HuH-7 (cell line): ENCODE data around the gene TSPYL2.

Experiments
- DNase-seq: peaks from one replicate; pipeline ENCODE4 v3.0.0; 2011; ENCODE audit warnings: low spot score

The TSPYL2 gene

DNA sequence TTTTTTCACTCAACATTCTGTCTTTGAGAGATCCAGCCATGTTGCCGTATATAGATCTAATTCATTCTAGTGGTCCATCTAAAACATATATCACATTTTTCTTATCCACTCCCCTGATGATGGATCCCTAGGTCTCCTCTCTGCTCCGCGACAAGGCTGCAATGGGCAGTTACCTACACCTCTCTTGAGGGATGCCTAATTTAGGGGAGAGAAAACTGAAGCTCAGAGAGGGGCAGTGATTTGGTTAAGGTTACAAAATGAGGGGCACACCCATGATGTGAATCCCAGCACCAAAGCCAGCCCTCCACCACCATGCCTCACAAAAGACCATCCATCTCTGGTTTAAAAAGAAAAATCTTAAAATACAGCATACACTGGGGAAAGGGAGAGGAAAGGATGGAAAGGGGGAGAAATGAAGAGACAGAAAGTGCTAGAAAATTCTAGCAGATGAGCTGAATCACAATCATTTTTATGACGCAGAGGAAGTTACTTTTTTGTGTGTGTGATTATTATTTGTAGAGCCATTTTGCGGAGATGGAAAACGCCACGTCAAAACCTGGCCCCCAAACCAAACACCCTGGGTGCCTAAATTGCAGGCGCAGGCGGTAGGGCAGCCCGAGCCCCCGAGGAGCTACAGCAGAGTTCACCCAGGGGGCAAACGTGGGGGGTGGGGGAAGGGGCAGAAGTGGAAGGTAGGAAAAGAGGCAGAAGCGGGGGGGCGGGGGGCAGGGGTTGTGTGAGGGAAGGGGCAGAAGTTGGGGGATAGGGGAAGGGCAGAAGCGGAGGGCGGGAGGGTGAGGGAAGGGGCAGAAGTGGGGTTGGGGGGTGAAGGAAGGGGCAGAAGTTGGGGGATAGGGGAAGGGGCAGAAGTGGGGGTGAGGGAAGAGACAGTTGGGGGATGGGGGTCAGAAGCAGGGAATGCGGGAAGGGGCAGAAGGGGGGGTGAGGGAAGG is 1.3 kb upstream of the TSPYL2 start:
- DNase-seq = no peak

GRCh38 chrX:53082773-53083616 is 828 bp downstream of the TSPYL2 start:
- no peak for DNase-seq

DNA sequence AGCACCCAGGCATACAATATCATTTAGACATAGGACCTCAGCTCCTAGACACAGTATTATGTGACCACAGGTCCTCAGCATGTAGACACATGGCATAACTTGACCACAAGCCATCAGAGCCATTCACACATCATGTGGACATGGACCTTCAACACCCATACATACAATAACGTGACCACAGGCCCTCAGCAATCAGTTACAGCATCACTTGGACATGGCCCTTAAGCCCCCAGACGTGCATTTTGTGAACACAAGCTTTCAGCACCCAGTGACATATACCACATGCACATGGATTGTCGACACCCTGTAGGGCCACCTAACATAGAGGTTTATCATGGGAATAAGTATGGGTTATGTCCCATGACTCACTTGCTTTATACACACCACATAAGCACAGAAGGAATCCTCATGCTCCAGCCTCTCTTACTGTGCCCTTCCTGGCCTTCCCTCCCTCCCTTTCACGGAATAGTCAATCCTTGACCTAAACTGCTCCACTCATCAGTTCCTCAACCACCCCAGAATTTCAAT is 1.9 kb downstream of the TSPYL2 start:
- DNase-seq = no peak

DNA sequence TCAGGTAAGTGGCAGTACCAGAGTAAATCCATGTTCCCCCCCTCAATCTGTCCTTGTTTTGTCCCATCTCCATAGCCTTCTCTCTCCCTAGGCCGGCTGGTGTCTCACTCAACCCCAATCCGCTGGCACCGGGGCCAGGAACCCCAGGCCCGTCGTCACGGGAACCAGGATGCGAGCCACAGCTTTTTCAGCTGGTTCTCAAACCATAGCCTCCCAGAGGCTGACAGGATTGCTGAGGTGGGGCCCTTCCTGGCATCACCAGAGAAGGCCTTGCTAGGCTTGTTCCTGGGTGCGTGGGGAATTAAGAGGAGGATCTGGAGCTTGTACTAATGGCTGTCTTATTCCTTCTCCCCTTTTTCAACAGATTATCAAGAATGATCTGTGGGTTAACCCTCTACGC is 2.7 kb downstream of the TSPYL2 start:
- no peak for DNase-seq

DNA sequence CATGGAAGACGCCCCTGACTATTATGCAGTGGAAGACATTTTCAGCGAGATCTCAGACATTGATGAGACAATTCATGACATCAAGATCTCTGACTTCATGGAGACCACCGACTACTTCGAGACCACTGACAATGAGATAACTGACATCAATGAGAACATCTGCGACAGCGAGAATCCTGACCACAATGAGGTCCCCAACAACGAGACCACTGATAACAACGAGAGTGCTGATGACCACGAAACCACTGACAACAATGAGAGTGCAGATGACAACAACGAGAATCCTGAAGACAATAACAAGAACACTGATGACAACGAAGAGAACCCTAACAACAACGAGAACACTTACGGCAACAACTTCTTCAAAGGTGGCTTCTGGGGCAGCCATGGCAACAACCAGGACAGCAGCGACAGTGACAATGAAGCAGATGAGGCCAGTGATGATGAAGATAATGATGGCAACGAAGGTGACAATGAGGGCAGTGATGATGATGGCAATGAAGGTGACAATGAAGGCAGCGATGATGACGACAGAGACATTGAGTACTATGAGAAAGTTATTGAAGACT is 3.6 kb downstream of the TSPYL2 start:
- DNase-seq = no peak

- no peak for DNase-seq
Observed at GRCh38 chrX:53086464-53086863, 4.3 kb downstream of the TSPYL2 start.

DNA sequence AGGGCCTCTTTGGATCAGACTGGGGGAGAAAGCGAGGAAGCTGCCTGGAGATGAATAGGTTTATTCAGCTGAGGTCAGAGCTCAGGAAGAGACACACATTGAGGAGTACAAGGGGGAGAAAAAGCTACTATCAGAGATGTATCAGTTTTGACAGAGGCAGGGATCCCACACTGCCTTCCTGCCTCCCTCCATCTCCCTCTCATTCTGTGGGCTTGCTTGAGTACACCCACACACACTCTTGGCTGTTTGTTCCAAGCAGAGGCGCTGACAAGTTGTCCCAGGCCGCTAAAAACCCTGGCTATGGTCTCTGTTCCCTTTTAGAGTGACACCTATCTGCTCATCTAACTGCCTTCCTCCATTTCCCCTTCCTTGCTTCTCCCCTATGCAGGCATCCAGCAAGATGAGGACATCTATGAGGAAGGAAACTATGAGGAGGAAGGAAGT is 5.2 kb downstream of the TSPYL2 start:
- DNase-seq = no peak

- no peak for DNase-seq
Observed at GRCh38 chrX:53088136-53088974, 6.2 kb downstream of the TSPYL2 start.

DNA sequence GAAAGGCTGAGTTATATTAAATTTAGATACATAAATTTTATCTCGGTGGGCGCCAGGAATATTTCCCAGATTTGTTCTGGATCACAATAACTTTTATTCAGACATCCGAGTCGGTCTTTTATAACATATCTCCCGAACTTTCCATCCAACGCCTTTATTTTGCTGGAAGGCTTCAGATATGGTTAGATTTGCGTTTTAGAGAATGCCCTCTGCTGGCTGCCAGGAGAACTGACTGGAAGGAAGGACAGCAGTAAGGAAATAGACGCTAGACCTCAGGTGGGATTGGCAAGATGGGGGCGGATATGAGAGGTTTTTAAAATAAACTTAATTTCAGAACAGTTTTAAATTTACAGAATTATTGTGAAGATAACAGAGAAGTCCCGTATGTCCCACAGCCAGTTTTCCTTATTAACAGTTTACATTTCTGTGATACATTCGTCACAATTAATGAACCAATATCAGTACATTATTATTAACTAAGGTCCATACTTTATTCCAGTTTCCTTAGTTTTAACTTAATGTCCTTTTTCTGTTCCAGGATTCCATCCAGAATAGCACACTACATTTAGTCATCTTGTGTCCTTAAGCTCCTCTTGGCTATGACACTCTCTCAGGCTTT is 7.2 kb downstream of the TSPYL2 start:
- peak; percentile 39 for DNase-seq

DNA sequence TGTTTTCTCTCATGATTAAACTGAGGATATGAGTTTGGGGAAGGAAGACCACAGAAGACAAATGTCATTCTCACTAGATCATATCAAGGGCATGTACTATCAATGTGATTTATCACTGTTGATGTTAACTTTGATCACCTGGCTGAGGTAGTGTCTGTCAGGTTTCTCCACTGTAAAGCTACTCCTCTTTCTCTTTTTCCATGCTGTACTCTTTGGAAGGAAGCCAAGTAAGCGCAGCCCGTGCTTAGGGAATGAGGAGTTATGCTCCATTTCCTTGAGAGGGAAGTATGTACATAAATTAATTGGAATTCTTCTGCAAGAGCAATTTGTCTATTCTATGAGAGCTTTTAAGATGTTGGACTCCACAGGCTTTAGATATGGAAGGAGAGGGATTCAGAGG is 7.8 kb downstream of the TSPYL2 start:
- no peak for DNase-seq

GRCh38 chrX:53091354-53091753 is 9.2 kb downstream of the TSPYL2 start:
- no peak for DNase-seq

GRCh38 chrX:53093177-53093655 is 11.0 kb downstream of the TSPYL2 start:
- peak; percentile 46 for DNase-seq

DNA sequence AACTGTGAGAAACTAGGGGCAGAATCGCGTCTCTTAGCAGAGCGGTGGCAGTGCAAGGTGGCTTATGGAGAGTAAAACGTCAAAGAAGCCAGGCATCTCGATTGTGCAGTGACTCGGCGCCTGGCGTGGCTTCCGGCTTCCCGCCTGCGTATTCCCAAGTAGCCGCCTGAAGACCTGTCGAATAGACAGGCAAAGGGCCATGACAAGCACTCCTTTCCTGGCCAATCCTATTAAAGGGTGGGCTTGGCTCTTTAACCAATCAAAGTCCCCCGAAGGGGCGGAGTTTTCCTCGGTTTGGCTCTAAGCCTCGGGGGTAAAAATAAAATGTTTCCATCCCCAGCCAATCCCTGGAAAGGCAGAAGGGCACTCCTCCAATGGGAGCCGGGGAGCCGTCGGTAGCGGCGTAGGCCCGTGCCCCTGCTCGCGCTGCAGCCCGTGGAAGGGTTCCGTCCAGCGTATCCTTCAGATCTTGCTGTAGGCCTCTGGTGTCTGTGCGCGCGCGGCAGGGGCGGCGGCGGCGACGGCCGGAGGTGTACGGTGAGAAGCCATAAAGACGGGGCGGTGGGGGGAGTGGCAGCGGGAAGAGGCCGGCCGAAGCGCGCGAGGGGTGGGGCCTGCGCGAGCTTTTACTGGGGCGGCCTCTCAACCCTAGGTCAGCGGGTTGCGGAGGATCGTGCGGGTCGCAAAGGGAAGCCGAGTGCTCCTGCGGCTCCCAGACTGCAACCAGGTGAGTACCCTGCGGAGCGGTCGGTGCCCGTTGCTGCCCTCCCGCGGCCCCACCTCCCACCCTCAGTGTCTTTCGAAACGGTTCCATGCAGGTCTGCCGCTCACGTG is 11.8 kb downstream of the TSPYL2 start, which contains the start of gene KANTR:
TSS of gene KANTR (plus strand) at position 395 of the 834 bp plus-strand sequence. CDS start 30,131 bp downstream, outside the sequence.
- peak; percentile 85 for DNase-seq

- no peak for DNase-seq
Observed at GRCh38 chrX:53094582-53094905, 12.4 kb downstream of the TSPYL2 start.

DNA sequence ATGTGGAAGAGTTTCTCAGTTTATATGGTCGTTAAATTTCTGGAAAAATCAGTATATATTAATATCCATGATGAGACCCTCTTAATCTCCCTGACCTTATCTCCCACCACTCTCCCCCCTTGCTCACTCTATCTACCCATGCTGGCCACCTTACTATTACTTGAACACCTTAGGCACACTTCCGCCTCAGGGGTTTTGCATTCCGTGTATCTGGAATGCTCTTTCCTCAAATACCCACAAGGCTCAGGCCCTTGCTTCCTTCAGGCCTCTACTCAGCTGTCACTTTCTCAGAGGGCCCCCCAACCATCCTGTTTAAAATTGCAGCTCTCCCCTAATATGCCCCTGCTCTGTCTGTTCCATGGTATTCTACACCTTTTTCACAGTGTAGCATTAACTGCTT is 13.6 kb downstream of the TSPYL2 start:
- no peak for DNase-seq

DNA sequence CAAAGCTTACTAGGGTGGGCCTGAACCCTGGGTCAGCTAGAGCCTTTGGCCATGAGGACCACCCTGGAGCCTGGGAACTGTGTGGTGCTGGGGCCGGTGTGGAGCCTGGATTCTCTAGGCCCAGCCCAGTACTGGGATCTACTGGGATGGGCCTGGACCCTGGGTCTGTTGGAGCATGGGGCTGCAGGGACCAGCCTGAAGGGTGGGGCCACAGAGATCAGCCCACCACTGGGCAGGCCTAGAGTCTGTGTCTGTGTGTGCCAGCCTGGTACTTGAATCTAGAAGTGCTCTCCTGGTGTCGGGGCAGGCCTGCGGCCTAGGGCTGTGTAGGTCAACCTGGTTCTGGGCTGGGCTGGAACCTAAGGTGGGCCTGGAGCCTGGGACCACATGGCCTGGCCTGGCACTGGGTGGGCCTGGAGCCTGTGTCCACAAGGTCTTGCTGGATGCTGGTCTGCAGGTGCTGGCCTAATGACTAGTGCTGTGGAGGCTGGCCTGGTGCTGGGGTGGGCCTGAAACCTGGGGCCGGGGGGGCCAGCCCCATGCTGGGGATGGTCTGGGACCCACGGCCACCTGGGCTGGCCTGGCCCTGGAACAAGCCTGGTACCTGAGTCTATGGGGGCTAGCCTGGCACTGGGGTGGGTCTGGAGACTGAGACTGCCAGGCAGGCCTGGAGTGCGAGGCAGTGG is 32.8 kb downstream of the TSPYL2 start:
- DNase-seq = no peak

GRCh38 chrX:53115550-53115874 is 33.3 kb downstream of the TSPYL2 start:
- no peak for DNase-seq

DNA sequence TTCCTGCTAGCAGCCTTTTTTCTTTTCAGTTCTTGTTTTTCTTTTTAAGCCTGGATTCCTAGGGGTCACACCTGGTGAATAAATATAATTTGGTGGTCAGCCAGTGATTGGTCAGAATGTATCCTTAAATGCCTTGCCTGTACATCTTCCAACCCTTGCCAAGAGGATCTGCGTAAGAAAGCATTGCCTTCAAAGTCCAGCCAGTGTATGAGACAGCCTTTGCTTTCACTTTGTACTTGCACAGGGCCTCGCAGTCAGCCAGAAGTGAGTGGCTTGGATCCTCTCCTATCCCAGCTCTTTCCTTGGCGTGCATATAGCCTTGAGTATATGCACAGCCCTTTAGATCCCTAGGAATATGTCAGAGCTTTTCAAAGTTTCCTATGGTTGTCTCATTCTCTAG is 33.9 kb downstream of the TSPYL2 start:
- no peak for DNase-seq

- DNase-seq = no peak
Observed at GRCh38 chrX:53122013-53122412, 39.8 kb downstream of the TSPYL2 start.
